ENCODE results near the gene FOXJ3.

FOXJ3 gene

GRCh38 chr1:42164551-42165420 lies 170.2 kb downstream of the FOXJ3 start, which contains the start of gene GUCA2A:
Gene GUCA2A (minus strand): TSS chr1:42164745. CDS start chr1:42164712, 33 bp downstream.
- H3K9ac ChIP-seq (ENCODE audit: low read depth, low read length) = no peak within 1 kb of the TSS

DNA sequence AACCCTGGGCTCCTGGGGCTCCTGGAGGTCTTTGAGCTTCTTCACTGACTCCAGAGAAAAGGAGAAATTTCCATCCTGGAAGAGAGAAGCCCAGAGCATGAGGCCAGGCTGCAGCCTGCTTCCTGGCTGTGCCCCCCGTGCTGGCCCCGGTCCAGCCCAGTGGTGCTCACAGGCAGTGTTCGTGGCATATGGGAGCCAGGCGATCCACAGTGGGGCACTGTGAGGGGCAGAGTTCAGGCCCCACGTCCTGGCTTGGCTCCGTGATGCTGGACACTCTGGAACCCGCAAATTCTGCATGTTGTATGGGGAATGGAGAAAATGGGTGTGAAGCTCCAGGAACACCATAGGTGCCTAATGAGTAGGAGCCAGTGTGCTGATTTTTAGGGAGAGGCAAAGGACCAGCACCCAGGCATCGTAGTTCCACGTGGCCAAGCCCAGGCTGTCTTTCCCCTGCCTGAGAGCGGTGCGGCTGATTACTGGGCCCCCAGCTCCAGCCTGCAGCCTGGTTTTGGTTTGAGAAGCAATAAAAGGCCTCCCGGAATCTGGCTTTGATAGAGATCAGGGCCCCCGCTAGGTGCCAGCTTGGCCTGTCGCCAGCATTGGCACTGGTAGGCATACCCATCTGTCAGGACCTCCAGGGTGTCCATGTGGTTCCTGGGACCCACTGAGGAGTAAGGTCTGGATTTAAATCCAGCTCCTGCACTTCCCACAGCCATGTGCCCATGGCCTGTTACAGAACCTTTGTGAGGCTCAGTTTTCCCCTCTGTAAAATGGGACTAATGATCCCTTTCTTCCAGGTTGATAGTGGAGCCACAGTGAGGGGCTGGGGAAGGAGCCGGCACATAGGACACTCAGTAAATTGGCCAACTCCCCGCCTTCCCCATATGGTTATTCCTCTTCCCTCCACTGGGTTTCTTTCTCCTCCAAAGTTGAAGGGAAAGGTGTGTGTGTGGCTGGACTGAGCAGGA lies 171.2 kb downstream of the FOXJ3 start:
- H3K9me3 ChIP-seq (ENCODE audit: control insufficient read depth, insufficient read depth, low read length) = no peaks in the 10 kb centered on the region
- no peak overlapping the region for H3K27ac ChIP-seq (ENCODE audit: low read depth, low read length)
- H3K4me1 ChIP-seq (ENCODE audit: control insufficient read depth, insufficient read depth, low read length) = no peaks in the 10 kb centered on the region
- no peaks in the 10 kb centered on the region for H3K36me3 ChIP-seq (ENCODE audit: control insufficient read depth, insufficient read depth, low read length)
- H3K9ac ChIP-seq (ENCODE audit: low read depth, low read length) = no peak overlapping the region
- H3K4me3 ChIP-seq (ENCODE audit: low read depth, low read length) = no peak overlapping the region
- H3K27me3 ChIP-seq (ENCODE audit: control insufficient read depth, insufficient read depth, low read length) = no peaks in the 10 kb centered on the region

More at GRCh38 chr1:42164551-42165420, 170.2 kb downstream of the FOXJ3 start, which contains the start of gene GUCA2A:
- no peaks in the 10 kb centered on the region for H3K9me3 ChIP-seq (ENCODE audit: control insufficient read depth, insufficient read depth, low read length)
- no peak within 1 kb of the TSS for H3K27ac ChIP-seq (ENCODE audit: low read depth, low read length)
- no peak within 1 kb of the TSS for H3K4me3 ChIP-seq (ENCODE audit: low read depth, low read length)
- no peaks in the 10 kb centered on the region for H3K27me3 ChIP-seq (ENCODE audit: control insufficient read depth, insufficient read depth, low read length)
- no peaks in the 10 kb centered on the region for H3K36me3 ChIP-seq (ENCODE audit: control insufficient read depth, insufficient read depth, low read length)
- no peaks in the 10 kb centered on the region for H3K4me1 ChIP-seq (ENCODE audit: control insufficient read depth, insufficient read depth, low read length)

GRCh38 chr1:42163114-42163513 lies 171.9 kb downstream of the FOXJ3 start:
- no peaks in the 10 kb centered on the region for H3K27me3 ChIP-seq (ENCODE audit: control insufficient read depth, insufficient read depth, low read length)
- H3K27ac ChIP-seq (ENCODE audit: low read depth, low read length) = no peak overlapping the region
- H3K36me3 ChIP-seq (ENCODE audit: control insufficient read depth, insufficient read depth, low read length) = no peaks in the 10 kb centered on the region
- H3K4me1 ChIP-seq (ENCODE audit: control insufficient read depth, insufficient read depth, low read length) = no peaks in the 10 kb centered on the region
- no peak overlapping the region for H3K9ac ChIP-seq (ENCODE audit: low read depth, low read length)
- no peak overlapping the region for H3K4me3 ChIP-seq (ENCODE audit: low read depth, low read length)
- H3K9me3 ChIP-seq (ENCODE audit: control insufficient read depth, insufficient read depth, low read length) = no peaks in the 10 kb centered on the region

GRCh38 chr1:42162181-42162580 lies 172.9 kb downstream of the FOXJ3 start:
- H3K27me3 ChIP-seq (ENCODE audit: control insufficient read depth, insufficient read depth, low read length) = no peaks in the 10 kb centered on the region

DNA sequence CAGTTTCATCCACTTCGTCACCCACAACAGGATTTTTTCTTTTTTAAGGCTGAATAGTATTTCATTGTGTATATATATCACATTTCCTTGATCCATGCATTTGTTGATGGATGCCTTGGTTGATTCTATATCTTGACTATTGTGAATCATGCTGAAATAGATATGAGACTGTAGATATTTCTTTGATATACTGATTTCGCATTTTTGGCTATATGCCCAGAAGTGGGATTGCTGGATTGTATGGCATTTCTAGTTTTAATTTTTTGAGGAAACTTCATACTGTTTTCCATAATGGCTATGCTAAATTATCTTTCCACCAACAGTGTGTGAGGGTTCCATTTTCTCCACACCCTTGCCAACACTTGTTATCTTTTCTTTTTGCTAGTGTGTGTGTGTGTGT lies 176.8 kb downstream of the FOXJ3 start:
- Histone ChIP-seq H3K9ac (ENCODE audit: low read depth, low read length) (no peak overlapping the region), H3K36me3 (ENCODE audit: control insufficient read depth, insufficient read depth, low read length) (no peaks in the 10 kb centered on the region), H3K27me3 (ENCODE audit: control insufficient read depth, insufficient read depth, low read length) (no peaks in the 10 kb centered on the region), H3K9me3 (ENCODE audit: control insufficient read depth, insufficient read depth, low read length) (no peaks in the 10 kb centered on the region), H3K27ac (ENCODE audit: low read depth, low read length) (no peak overlapping the region), H3K4me1 (ENCODE audit: control insufficient read depth, insufficient read depth, low read length) (no peaks in the 10 kb centered on the region), H3K4me3 (ENCODE audit: low read depth, low read length) (no peak overlapping the region)

More at GRCh38 chr1:42162181-42162580, 172.9 kb downstream of the FOXJ3 start:
- no peak overlapping the region for H3K27ac ChIP-seq (ENCODE audit: low read depth, low read length)
- H3K4me3 ChIP-seq (ENCODE audit: low read depth, low read length) = no peak overlapping the region
- no peaks in the 10 kb centered on the region for H3K36me3 ChIP-seq (ENCODE audit: control insufficient read depth, insufficient read depth, low read length)
- no peaks in the 10 kb centered on the region for H3K9me3 ChIP-seq (ENCODE audit: control insufficient read depth, insufficient read depth, low read length)
- no peak overlapping the region for H3K9ac ChIP-seq (ENCODE audit: low read depth, low read length)
- H3K4me1 ChIP-seq (ENCODE audit: control insufficient read depth, insufficient read depth, low read length) = no peaks in the 10 kb centered on the region

- Histone ChIP-seq H3K4me3 (ENCODE audit: low read depth, low read length) (no peak overlapping the region), H3K27me3 (ENCODE audit: control insufficient read depth, insufficient read depth, low read length) (no peaks in the 10 kb centered on the region), H3K27ac (ENCODE audit: low read depth, low read length) (no peak overlapping the region), H3K36me3 (ENCODE audit: control insufficient read depth, insufficient read depth, low read length) (no peaks in the 10 kb centered on the region), H3K4me1 (ENCODE audit: control insufficient read depth, insufficient read depth, low read length) (no peaks in the 10 kb centered on the region), H3K9ac (ENCODE audit: low read depth, low read length) (no peak overlapping the region), H3K9me3 (ENCODE audit: control insufficient read depth, insufficient read depth, low read length) (no peaks in the 10 kb centered on the region)
Observed at GRCh38 chr1:42157667-42158066, 177.4 kb downstream of the FOXJ3 start.

DNA sequence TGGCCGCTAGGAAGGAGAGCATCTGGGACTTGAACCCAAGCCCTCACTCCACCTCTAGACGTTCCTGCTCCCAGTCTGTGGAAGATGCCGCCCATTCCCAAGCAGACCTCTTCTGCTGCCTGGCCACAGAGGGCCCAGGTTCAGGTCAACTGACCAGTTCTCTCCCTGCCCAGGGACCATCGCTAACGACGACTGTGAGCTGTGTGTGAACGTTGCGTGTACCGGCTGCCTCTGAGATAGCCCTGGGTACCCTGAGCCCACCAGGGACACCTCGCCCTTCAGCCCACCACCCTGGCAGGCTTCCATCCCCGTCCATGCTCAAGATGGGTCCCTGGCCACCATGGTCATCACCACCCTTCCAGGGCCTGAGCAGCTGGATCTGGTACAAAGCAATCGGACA lies 179.7 kb downstream of the FOXJ3 start:
- H3K27ac ChIP-seq (ENCODE audit: low read depth, low read length) = no peak overlapping the region
- no peaks in the 10 kb centered on the region for H3K4me1 ChIP-seq (ENCODE audit: control insufficient read depth, insufficient read depth, low read length)
- no peak overlapping the region for H3K9ac ChIP-seq (ENCODE audit: low read depth, low read length)
- H3K4me3 ChIP-seq (ENCODE audit: low read depth, low read length) = no peak overlapping the region
- H3K27me3 ChIP-seq (ENCODE audit: control insufficient read depth, insufficient read depth, low read length) = no peaks in the 10 kb centered on the region
- H3K36me3 ChIP-seq (ENCODE audit: control insufficient read depth, insufficient read depth, low read length) = no peaks in the 10 kb centered on the region
- no peaks in the 10 kb centered on the region for H3K9me3 ChIP-seq (ENCODE audit: control insufficient read depth, insufficient read depth, low read length)

DNA sequence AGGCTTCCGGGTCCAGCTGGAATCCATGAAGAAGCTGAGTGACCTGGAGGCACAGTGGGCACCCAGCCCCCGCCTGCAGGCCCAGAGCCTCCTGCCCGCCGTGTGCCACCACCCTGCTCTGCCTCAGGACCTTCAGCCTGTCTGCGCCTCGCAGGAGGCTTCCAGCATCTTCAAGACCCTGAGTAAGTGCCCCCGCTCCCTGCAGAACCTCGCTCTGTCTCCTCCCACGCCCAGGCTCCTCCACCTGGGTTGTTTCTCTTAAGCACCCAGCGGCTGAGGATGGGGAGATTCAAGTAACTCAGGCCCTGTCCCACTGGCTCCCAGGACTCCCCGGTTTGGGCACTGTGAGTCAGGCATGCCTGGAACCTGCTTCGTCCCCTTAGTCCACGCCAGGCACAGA lies 180.3 kb downstream of the FOXJ3 start:
- Histone ChIP-seq H3K9ac (ENCODE audit: low read depth, low read length) (no peak overlapping the region), H3K27me3 (ENCODE audit: control insufficient read depth, insufficient read depth, low read length) (no peaks in the 10 kb centered on the region), H3K4me1 (ENCODE audit: control insufficient read depth, insufficient read depth, low read length) (no peaks in the 10 kb centered on the region), H3K4me3 (ENCODE audit: low read depth, low read length) (no peak overlapping the region), H3K36me3 (ENCODE audit: control insufficient read depth, insufficient read depth, low read length) (no peaks in the 10 kb centered on the region), H3K9me3 (ENCODE audit: control insufficient read depth, insufficient read depth, low read length) (no peaks in the 10 kb centered on the region), H3K27ac (ENCODE audit: low read depth, low read length) (no peak overlapping the region)

- Histone ChIP-seq H3K27me3 (ENCODE audit: control insufficient read depth, insufficient read depth, low read length) (no peaks in the 10 kb centered on the region), H3K9me3 (ENCODE audit: control insufficient read depth, insufficient read depth, low read length) (no peaks in the 10 kb centered on the region), H3K4me3 (ENCODE audit: low read depth, low read length) (no peak overlapping the region), H3K4me1 (ENCODE audit: control insufficient read depth, insufficient read depth, low read length) (no peaks in the 10 kb centered on the region), H3K27ac (ENCODE audit: low read depth, low read length) (no peak overlapping the region), H3K9ac (ENCODE audit: low read depth, low read length) (no peak overlapping the region), H3K36me3 (ENCODE audit: control insufficient read depth, insufficient read depth, low read length) (no peaks in the 10 kb centered on the region)
Observed at GRCh38 chr1:42153624-42154023, 181.4 kb downstream of the FOXJ3 start.

- H3K9ac ChIP-seq (ENCODE audit: low read depth, low read length) = no peak within 1 kb of the TSS
- H3K27ac ChIP-seq (ENCODE audit: low read depth, low read length) = no peak within 1 kb of the TSS
- H3K27me3 ChIP-seq (ENCODE audit: control insufficient read depth, insufficient read depth, low read length) = no peaks in the 10 kb centered on the region
Observed at GRCh38 chr1:42152907-42153600, 182.0 kb downstream of the FOXJ3 start, which contains the start of gene GUCA2B. Gene GUCA2B (plus strand): TSS chr1:42153410. CDS start chr1:42153451, 41 bp downstream.

More at GRCh38 chr1:42152907-42153600, 182.0 kb downstream of the FOXJ3 start, which contains the start of gene GUCA2B:
- Histone ChIP-seq H3K36me3 (ENCODE audit: control insufficient read depth, insufficient read depth, low read length) (no peaks in the 10 kb centered on the region), H3K4me3 (ENCODE audit: low read depth, low read length) (no peak within 1 kb of the TSS), H3K9me3 (ENCODE audit: control insufficient read depth, insufficient read depth, low read length) (no peaks in the 10 kb centered on the region), H3K4me1 (ENCODE audit: control insufficient read depth, insufficient read depth, low read length) (no peaks in the 10 kb centered on the region)

Measured in HUES48 (cell line).